Endodermal cell (in vitro differentiated cells): ENCODE measurements around the gene DNAH6. TPM values are rescaled to one million over a fixed set of nuclear protein-coding genes. Genes with fewer than 3 reads are reported as not detected.

Experiments
- DNase-seq: peaks from one replicate; pipeline ENCODE4 v3.0.0-alpha.2; 2017
- H3K27ac ChIP-seq: 2 replicates; pipeline ENCODE4 v1.5.1; 2013; ENCODE audit warnings: mild to moderate bottlenecking, low read depth, low read length, moderate library complexity
- H3K27me3 ChIP-seq: 2 replicates; pipeline ENCODE4 v1.6.1; 2013; ENCODE audit warnings: mild to moderate bottlenecking, low read length, moderate library complexity; ENCODE audit not compliant: insufficient read depth, control insufficient read depth, poor library complexity, severe bottlenecking
- H3K36me3 ChIP-seq: 2 replicates; pipeline ENCODE4 v1.7.0; 2013; ENCODE audit warnings: mild to moderate bottlenecking, low read length, moderate library complexity; ENCODE audit not compliant: control insufficient read depth, insufficient read depth
- H3K4me1 ChIP-seq: one replicate; pipeline ENCODE4 v1.7.0; 2013; ENCODE audit warnings: low read length; ENCODE audit not compliant: control insufficient read depth, insufficient read depth
- H3K4me3 ChIP-seq: 2 replicates; pipeline ENCODE4 v1.5.1; 2013; ENCODE audit warnings: mild to moderate bottlenecking, low read length, moderate library complexity
- H3K9ac ChIP-seq: 2 replicates; pipeline ENCODE4 v1.6.1; 2013; ENCODE audit warnings: mild to moderate bottlenecking, low read length, moderate library complexity; ENCODE audit not compliant: poor library complexity, severe bottlenecking; ENCODE audit errors: extremely low read depth
- H3K9me3 ChIP-seq: 2 replicates; pipeline ENCODE4 v1.6.1; 2013; ENCODE audit warnings: mild to moderate bottlenecking, low read length, moderate library complexity; ENCODE audit not compliant: control insufficient read depth
- H3K27ac Mint-ChIP-seq: 2 replicates; pipeline ENCODE4 v1.8.0; 2020; ENCODE audit warnings: mixed read lengths
- H3K27me3 Mint-ChIP-seq: 2 replicates; pipeline ENCODE4 v1.8.0; 2021; ENCODE audit warnings: mild to moderate bottlenecking, mixed read lengths; ENCODE audit not compliant: insufficient read depth
- H3K36me3 Mint-ChIP-seq: 2 replicates; pipeline ENCODE4 v1.8.0; 2020; ENCODE audit warnings: low read depth, mixed read lengths
- H3K4me1 Mint-ChIP-seq: 2 replicates; pipeline ENCODE4 v1.8.0; 2020; ENCODE audit warnings: mixed read lengths
- H3K4me3 Mint-ChIP-seq: 2 replicates; pipeline ENCODE4 v1.8.0; 2020; ENCODE audit warnings: mild to moderate bottlenecking, moderate library complexity, mixed read lengths
- H3K9me3 Mint-ChIP-seq: 2 replicates; pipeline ENCODE4 v1.8.0; 2020; ENCODE audit warnings: mild to moderate bottlenecking, mixed read lengths
- WGBS, 2 experiments: methylation state at CpG; one replicate each; pipeline versions ENCODE4 v1.1.5 to v1.1.7; 2013; ENCODE audit warnings: missing lambda C conversion rate in 2 of 2, mixed read lengths in 1 of 2; ENCODE audit not compliant: insufficient coverage in 1 of 2, insufficient read length in 1 of 2; 5-methylcytosine and 5-hydroxymethylcytosine counted together
- total RNA-seq, 2 donors: library from RNA; stranded (reverse); fragmentation: NEBNext Ultra II Directional in 1 of 2; extraction: Animal tissue kit (Norgen Biotek cat#: 25700) in 1 of 2; gene quantifications; 2 replicates in 1 of 2; 3 replicates in 1 of 2; pipeline ENCODE4 v1.2.1, GENCODE V29; 2021
- TF ChIP-seq, protein P1 (sequence below): fragments of 200-600 bp; sonication (generic); conservative IDR thresholded peaks from 2 replicates; pipeline ENCODE4 v1.5.0; 2021; ENCODE audit warnings: antibody characterized with exemption, mild to moderate bottlenecking

DNAH6 gene
- total RNA-seq, 2 donors from 2014 or later, result 1.6 to 2.0 TPM

DNA sequence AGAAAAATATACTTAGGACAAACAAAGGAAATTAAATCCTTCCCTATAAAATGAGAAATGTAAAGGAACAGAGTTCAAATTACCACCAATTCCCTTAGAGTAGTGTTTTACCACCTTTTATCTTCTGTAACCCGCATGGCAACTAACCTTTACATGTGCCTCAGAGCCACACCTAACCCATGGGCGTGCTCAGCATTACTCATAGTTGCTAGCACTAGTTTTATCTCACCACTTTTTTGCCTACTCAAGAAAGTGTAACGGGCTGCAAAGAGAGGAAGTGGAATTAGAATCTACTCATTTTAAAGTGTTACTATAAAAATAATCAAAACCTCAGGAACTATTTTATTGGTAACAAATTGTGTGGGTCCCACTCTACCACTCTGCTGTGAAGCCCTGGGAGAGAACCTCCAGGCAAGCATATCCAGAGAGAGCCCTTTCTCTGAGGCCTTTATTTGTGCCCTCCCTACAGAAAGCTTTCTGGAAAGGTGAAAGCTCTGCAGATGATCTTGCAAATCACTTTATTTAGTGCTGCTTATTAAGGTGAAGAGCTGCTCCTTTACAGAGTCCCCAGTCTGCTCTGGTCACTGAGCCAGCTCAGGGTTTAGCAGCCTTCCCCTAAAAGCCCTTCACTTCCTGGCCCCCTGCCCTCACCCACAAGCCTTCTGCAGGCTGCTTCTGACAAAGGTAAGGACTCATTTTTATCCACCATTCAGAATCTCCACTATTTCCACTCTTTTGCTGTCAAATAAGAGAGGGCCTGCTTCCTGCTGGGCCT is 265.8 kb downstream of the DNAH6 start:
- Histone ChIP-seq H3K27ac (no peak overlapping the region), H3K4me1 (no peaks in the 10 kb centered on the region), H3K9ac (no peak overlapping the region), H3K4me3 (no peak overlapping the region), H3K36me3 (no peaks in the 10 kb centered on the region), H3K9me3 (no peaks in the 10 kb centered on the region), H3K27me3 (no peaks in the 10 kb centered on the region)
- 93% methylated on average over 3 of the region's 3 CpGs; no CpG with 5 or more reads in 1 of the 2 experiments for WGBS, 2 experiments
- no peaks in the 10 kb centered on the region for H3K36me3 Mint-ChIP-seq
- TF ChIP-seq, protein P1, sequence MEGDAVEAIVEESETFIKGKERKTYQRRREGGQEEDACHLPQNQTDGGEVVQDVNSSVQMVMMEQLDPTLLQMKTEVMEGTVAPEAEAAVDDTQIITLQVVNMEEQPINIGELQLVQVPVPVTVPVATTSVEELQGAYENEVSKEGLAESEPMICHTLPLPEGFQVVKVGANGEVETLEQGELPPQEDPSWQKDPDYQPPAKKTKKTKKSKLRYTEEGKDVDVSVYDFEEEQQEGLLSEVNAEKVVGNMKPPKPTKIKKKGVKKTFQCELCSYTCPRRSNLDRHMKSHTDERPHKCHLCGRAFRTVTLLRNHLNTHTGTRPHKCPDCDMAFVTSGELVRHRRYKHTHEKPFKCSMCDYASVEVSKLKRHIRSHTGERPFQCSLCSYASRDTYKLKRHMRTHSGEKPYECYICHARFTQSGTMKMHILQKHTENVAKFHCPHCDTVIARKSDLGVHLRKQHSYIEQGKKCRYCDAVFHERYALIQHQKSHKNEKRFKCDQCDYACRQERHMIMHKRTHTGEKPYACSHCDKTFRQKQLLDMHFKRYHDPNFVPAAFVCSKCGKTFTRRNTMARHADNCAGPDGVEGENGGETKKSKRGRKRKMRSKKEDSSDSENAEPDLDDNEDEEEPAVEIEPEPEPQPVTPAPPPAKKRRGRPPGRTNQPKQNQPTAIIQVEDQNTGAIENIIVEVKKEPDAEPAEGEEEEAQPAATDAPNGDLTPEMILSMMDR, result no peak
- no peak overlapping the region for H3K27ac Mint-ChIP-seq
- H3K9me3 Mint-ChIP-seq, result peaks cover 3% of the 10 kb centered on the region
- H3K4me1 Mint-ChIP-seq, result peaks cover 8% of the 10 kb centered on the region
- H3K4me3 Mint-ChIP-seq, result no peak overlapping the region
- no peak for DNase-seq
- no peaks in the 10 kb centered on the region for H3K27me3 Mint-ChIP-seq

GRCh38 chr2:84782717-84783442 is 266.6 kb downstream of the DNAH6 start:
- Histone ChIP-seq H3K9ac (no peak overlapping the region), H3K36me3 (no peaks in the 10 kb centered on the region), H3K4me3 (no peak overlapping the region), H3K9me3 (no peaks in the 10 kb centered on the region), H3K27me3 (no peaks in the 10 kb centered on the region), H3K27ac (no peak overlapping the region), H3K4me1 (no peaks in the 10 kb centered on the region)
- no peak overlapping the region for H3K27ac Mint-ChIP-seq
- peaks cover 8% of the 10 kb centered on the region for H3K4me1 Mint-ChIP-seq
- no peak for DNase-seq
- no peaks in the 10 kb centered on the region for H3K9me3 Mint-ChIP-seq
- TF ChIP-seq, protein P1, result no peak
- 100% methylated on average over 1 of the region's 1 CpG; no CpG with 5 or more reads in 1 of the 2 experiments for WGBS, 2 experiments
- no peaks in the 10 kb centered on the region for H3K36me3 Mint-ChIP-seq
- no peak overlapping the region for H3K4me3 Mint-ChIP-seq
- H3K27me3 Mint-ChIP-seq, result no peaks in the 10 kb centered on the region

GRCh38 chr2:84785950-84786349 is 269.7 kb downstream of the DNAH6 start:
- Mint-ChIP-seq H3K27me3 (no peaks in the 10 kb centered on the region), H3K27ac (no peak overlapping the region), H3K4me3 (no peak overlapping the region), H3K36me3 (no peaks in the 10 kb centered on the region), H3K4me1 (peaks cover 8% of the 10 kb centered on the region), H3K9me3 (no peaks in the 10 kb centered on the region)
- Histone ChIP-seq H3K4me1 (no peaks in the 10 kb centered on the region), H3K9me3 (no peaks in the 10 kb centered on the region), H3K4me3 (no peak overlapping the region), H3K27me3 (no peaks in the 10 kb centered on the region), H3K27ac (no peak overlapping the region), H3K36me3 (no peaks in the 10 kb centered on the region), H3K9ac (no peak overlapping the region)
- 90 to 100% methylated on average over 1 to 4 of the region's 4 CpGs for WGBS, 2 experiments
- TF ChIP-seq, protein P1, result no peak
- DNase-seq, result no peak
